NCI-H69 (cell line): ENCODE measurements around the gene RICTOR.
A peak's percentile ranks its signal among the peaks of the same experiment; 100 is the strongest.

Experiments
- DNase-seq: peaks from one replicate; lab custom pipeline; 2025; lab: John Stamatoyannopoulos, UW

Gene RICTOR

GRCh38 chr5:38940230-38940858 lies 133.9 kb downstream of the RICTOR start:
- DNase-seq = no peak

DNA sequence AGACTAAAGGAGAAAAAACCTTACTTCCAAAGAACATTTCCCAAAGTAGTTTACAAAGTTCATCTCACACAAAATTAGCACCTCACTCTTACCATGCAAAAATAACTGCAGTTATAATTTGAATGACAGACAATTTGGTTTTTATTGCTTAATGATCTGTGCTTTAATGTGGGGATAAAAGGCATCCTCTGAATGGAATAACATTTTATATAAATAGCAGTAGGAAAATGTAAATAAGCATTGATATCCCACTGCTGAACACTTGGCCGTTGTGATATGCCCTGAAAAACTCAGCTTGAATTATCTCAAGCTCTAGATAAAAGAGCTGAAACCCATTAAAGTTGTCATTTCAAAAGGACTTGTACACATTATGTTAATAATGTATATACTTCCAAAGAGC lies 135.2 kb downstream of the RICTOR start:
- peak; percentile 5 for DNase-seq

DNA sequence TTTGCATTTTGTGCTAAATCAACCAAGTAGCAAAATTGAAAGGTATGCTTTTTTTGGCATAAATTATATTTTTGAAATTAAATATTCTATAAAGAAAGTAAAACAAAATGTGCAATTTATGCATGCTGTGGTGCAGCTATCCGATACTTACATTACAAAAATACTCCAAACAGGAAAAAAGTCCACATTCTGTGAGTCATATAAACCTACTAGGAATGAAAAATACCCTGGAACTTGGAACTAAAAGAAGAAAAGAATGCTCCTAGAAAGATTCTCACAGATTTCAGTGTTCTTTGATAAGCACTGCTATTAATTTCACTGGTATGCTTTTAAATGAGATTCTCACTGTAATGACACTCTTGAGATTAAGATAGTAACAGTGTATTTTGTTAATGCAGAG lies 135.8 kb downstream of the RICTOR start:
- no peak for DNase-seq

- DNase-seq = no peak
These were observed 137.9 kb downstream of the RICTOR start for GRCh38 chr5:38936269-38936668.

DNA sequence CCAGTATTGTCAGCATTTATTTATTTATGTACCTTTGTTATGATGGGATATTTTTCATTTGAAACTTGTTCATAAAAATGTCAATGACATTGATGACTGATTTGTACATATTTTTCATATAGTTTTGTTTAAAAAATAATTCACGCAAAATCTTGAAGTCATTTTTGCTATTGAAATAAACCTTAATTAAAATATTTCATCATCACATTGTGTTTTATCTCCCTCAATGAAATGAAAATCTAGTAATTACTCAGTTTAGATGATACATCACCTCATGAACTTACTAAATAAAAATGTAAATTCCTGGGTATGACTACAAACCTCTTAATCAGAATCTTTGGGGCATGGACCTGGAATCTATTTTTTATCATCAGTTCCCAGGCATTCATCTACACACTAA lies 138.8 kb downstream of the RICTOR start:
- DNase-seq = no peak

DNA sequence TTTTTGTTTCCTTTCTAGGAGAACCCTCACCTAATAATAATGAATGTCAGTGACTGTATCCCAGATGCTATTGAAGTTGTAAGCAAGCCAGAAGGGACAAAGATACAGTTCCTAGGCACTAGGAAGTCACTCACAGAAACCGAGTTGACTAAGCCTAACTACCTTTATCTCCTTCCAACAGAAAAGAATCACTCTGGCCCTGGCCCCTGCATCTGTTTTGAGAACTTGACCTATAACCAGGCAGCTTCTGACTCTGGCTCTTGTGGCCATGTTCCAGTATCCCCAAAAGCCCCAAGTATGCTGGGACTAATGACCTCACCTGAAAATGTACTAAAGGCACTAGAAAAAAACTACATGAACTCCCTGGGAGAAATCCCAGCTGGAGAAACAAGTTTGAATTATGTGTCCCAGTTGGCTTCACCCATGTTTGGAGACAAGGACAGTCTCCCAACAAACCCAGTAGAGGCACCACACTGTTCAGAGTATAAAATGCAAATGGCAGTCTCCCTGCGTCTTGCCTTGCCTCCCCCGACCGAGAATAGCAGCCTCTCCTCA lies 141.3 kb downstream of the RICTOR start:
- no peak for DNase-seq

DNA sequence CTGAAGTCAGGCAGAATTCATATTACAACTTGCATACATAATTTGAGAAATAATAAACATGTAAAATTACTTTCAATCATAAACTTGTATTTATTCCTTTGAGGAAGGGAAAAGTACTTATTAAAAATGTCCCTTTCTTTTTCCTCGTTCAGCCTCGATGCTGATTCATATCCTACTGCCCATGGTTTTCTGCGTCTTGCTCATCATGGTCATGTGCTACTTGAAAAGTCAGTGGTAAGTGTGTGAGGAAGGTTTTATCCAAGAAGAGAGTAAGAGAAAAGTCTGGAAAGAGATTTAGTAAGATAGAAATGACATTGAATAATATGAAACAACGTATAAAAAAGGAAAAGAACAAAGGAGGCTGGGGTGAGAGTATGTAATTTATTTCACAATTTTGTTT lies 142.5 kb downstream of the RICTOR start:
- no peak for DNase-seq

- peak; percentile 57 for DNase-seq
These were observed 144.4 kb downstream of the RICTOR start for GRCh38 chr5:38929838-38930237.

- DNase-seq = no peak
These were observed 146.7 kb downstream of the RICTOR start for GRCh38 chr5:38927470-38927869.

GRCh38 chr5:38926121-38926520 lies 148.1 kb downstream of the RICTOR start:
- no peak for DNase-seq

GRCh38 chr5:38925154-38925925 lies 148.9 kb downstream of the RICTOR start:
- no peak for DNase-seq

DNA sequence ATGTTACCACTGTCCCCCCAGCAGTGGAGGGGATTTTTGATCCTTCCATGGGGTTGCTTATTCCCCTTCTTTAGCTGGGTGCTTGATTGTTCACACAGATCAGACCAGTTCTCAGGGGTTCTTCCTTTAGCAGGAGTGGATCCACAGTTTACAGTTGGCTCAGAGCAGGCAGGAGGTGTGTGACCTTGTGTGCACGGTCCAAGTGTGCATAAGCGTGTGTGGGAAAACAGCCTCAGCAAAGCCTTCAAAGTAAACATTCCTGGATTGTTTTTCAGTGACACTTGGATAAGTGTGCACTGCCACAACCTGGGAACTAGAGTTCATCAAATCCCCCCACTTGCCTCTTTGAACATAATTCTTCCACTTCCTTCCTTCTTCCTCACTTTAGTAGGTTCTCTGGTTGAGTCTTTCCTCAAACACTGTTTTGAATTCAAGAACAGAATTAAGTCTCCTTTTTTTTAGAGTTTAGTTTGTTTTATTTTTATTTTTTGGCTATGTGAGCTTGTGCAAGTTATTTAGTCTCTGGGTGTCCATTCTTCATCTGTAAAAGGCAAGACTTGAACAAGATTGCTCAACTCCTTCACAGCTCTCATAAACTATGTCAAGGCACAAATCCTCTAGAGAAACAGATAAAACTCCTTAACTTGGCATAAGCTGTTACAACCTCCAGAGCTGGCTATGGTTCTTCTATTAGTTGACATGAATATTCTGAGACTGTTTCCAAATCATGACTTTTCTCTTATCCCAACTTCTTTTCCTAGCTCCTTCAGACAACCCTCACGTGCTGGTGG lies 150.3 kb downstream of the RICTOR start:
- no peak for DNase-seq

DNA sequence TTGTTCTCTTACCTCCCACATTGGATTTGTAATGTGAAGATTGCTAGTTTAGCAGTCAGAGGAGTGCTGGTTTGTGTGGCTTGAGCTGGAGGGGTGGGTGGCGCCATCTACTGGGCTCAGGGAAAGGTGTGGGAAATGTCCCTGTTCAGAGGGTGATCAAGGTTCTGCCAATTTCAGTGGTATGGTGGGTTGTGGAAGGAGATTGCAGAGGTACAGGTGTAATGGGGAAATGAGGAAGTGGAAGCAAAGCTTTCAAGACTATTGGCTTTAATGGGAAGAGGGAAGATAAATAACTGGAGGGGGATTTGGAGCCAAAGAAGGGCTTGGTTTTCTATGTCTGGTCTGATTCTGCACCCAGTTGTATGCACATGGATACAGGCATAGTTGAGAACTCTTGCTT lies 152.0 kb downstream of the RICTOR start:
- DNase-seq = peak; percentile 55

GRCh38 chr5:38921174-38921573 lies 153.0 kb downstream of the RICTOR start:
- DNase-seq = no peak

GRCh38 chr5:38916802-38917201 lies 157.4 kb downstream of the RICTOR start:
- DNase-seq = peak; percentile 68

DNA sequence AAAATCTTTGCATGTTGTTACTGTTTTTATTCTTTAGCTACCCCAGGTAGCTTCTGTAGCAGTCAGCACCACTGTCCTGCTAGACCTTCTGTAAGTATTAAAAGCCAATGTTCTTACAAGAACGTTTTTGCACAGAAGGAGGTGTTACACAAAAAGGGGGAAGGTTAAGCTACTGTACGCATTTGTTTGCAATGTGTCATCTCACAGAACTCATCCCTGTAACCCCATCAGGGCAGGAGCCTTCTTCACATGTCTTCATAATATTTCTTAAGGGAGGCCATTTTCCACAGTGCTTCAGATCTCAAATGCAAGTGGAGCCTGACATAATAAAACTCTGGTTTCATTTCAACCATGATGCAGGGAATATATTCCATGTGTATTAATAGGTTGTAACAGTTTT lies 160.5 kb downstream of the RICTOR start:
- no peak for DNase-seq

DNA sequence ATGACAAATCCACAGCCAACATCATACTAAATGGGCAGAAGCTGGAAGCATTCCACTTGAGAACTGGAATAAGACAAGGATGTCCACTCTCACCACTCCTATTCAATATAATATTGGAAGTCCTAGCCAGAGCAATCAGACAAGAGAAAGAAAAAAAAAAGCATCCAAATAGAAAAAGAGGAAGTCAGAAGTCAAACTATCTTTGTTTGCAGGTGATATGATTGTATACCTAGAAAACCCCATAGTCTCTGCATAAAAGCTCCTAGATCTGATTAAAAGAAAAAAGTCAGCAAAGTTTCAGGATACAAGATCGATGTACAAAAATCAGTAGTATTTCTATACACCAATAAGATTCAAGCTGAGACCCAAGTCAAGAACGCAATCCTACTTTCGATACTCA lies 162.3 kb downstream of the RICTOR start:
- no peak for DNase-seq

- no peak for DNase-seq
These were observed 167.7 kb downstream of the RICTOR start for GRCh38 chr5:38906503-38906902.

GRCh38 chr5:38905516-38905915 lies 168.7 kb downstream of the RICTOR start:
- DNase-seq = no peak

DNA sequence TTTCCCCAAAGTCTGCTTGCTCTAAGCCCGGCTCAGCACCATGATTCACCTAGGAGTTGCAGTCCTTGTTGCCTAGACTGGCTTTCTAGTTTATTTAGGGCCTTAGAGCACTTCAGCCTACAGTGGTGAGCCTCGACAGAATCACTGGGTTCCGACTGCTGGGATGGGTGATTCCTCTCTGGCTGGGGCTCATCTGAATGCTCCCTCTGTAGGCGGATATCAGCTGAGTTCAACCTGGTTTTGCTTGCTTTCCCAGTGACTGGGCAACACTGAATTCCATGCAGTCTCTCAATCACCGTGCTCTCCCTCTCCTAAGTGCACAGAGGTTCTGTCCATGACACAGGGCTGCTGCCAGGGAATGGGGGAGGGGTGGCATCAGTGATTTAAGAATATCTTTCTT lies 174.3 kb downstream of the RICTOR start:
- no peak for DNase-seq

DNA sequence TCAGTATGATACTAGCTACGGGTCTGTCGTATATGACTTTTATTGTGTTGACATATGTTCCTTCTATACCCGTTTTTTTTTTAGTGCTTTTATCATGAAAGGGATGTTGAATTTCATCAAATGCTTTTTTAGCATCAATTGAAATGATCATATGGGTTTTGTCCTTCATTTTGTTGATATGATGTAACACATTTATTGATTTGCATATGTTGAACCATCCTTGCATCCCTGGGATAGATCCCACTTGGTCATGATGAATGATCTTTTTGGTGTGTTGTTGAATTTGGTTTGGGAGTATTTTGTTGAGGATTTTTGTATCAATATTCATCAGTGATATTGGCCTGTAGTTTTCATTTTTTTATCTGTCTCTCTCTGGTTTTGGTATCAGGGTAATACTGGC lies 177.4 kb downstream of the RICTOR start:
- DNase-seq = no peak

- DNase-seq = no peak
These were observed 181.8 kb downstream of the RICTOR start for GRCh38 chr5:38892363-38892762.

- DNase-seq = no peak
These were observed 182.6 kb downstream of the RICTOR start for GRCh38 chr5:38891563-38891962.
